Measurements from ENCODE around the gene FARP1.

- TF ChIP-seq GATA2 (IDR thresholded peaks at IDR 0.05; ENCODE audit: low read depth, low read length) (no peak), GATA3 (IDR thresholded peaks at IDR 0.05; ENCODE audit: low read depth, low read length) (no peak)
Observed at GRCh38 chr13:98483601-98484288, 340.9 kb downstream of the FARP1 start.

All from SH-SY5Y (cell line).